ENCODE data around the gene SMIM44. TPM values are rescaled to one million over a fixed set of nuclear protein-coding genes. Genes with fewer than 3 reads are reported as not detected.

The SMIM44 gene
- total and polyA plus RNA-seq, 9 of the 15 experiments (the other 6 are each of a cell fraction or from before 2014, with no cell fraction given): not detected

GRCh38 chr19:3441089-3441985 is 41.9 kb downstream of the SMIM44 start:
- H3K79me2 ChIP-seq (ENCODE audit: control insufficient read depth, insufficient read depth, low read length): peaks cover 36% of the 10 kb centered on the region
- H3K4me1 ChIP-seq (replicated peaks in 1 of 2; ENCODE audit: control insufficient read depth in 2 of 2, insufficient read depth in 2 of 2, low read length in 2 of 2): peaks cover 0 to 18% of the 10 kb centered on the region in 2 experiments; a peak in 2 of 5 replicates
- intact Hi-C loops (cut with micrococcal nuclease) (no loop called here), in situ Hi-C loops (cut with MboI) (no loop called here)
- peaks cover 5% of the 10 kb centered on the region for H4K20me1 ChIP-seq (replicated peaks; ENCODE audit: control insufficient read depth, insufficient read depth, low read length)
- no TSS peak for BruUV-seq (replicated peaks)
- ChIA-PET POLR2A (interaction anchor here (0.9 kb wide), 1 partner anchor 65 kb away, joined by 3 read pairs; no protein-coding TSS in a partner anchor), CTCF (ENCODE audit: low intra/inter-chr PET ratio) (interaction anchor here (1.0 kb wide), 1 partner anchor 114 kb away, joined by 4 read pairs; no protein-coding TSS in a partner anchor)
- TF ChIP-seq POLR2G (IDR thresholded peaks at IDR 0.05; ENCODE audit: low read depth, low read length) (peak; percentile 37; the same call in 1 of the 2 replicates), ZNF75A (CRISPR knock-in tag; IDR thresholded peaks at IDR 0.05) (no peak), ZNF644 (tag; IDR thresholded peaks at IDR 0.05; ENCODE audit: low read depth) (no peak)
- no peak overlapping the region for H3K27ac ChIP-seq (ENCODE audit: extremely low read depth, low read depth, low read length)
- H3K9me3 ChIP-seq (replicated peaks; ENCODE audit: control insufficient read depth, insufficient read depth, low read depth, low read length): no peaks in the 10 kb centered on the region
- H3K9me1 ChIP-seq (ENCODE audit: control insufficient read depth, insufficient read depth, low read length): no peaks in the 10 kb centered on the region
- no peak overlapping the region for H3K4me2 ChIP-seq (ENCODE audit: insufficient read depth, low read length)
- no peak for DNase-seq (ENCODE audit: extremely low read depth in 1 of 4, low spot score in 3 of 4)
- FAIRE-seq: no peak
- peak overlapping the region in 1 of 2 experiments; percentile 45; a peak in 1 of 4 replicates for H3K9ac ChIP-seq (ENCODE audit: insufficient read depth in 1 of 2, low read depth in 2 of 2, low read length in 2 of 2)
- no peak overlapping the region for H2AFZ ChIP-seq (ENCODE audit: low read depth, low read length)
- WGBS (ENCODE audit: insufficient coverage, low coverage, missing lambda C conversion rate): 95% methylated on average over 13 of the region's 25 CpGs
- H3K27me3 ChIP-seq (ENCODE audit: control insufficient read depth in 2 of 2, insufficient read depth in 2 of 2, low read length in 2 of 2): no peaks in the 10 kb centered on the region
- H3K4me3 ChIP-seq: no peak overlapping the region
- H3K36me3 ChIP-seq (ENCODE audit: control insufficient read depth, insufficient read depth, low read length): peaks cover 87% of the 10 kb centered on the region
- ATAC-seq: no peak

- in situ Hi-C loops (cut with MboI): no loop called here
- TF ChIP-seq ZBTB33 (CRISPR knock-in tag; IDR thresholded peaks at IDR 0.05) (peak; percentile 71; the same call in 1 of the 2 replicates), EGR1 (conservative IDR thresholded peaks at IDR 0.05) (0 out of 2 replicates have a peak, but pooled peaks have one; percentile 38), SMC3 (conservative IDR thresholded peaks at IDR 0.05; ENCODE audit: insufficient read depth, low read depth, low read length) (peak; percentile 43; the same call in 1 of the 2 replicates), CSDE1 (IDR thresholded peaks at IDR 0.05) (no peak), RAD21 (CRISPR knock-in tag; conservative IDR thresholded peaks at IDR 0.05 in 1 of 2, IDR thresholded peaks at IDR 0.05 in 1 of 2) (peak; percentile 32 to 62), YY1 (IDR thresholded peaks at IDR 0.05; ENCODE audit: borderline replicate concordance in 1 of 3, control insufficient read depth in 1 of 3, extremely low read depth in 1 of 3, insufficient read depth in 3 of 3, insufficient read length in 1 of 3, insufficient replicate concordance in 2 of 3, low read depth in 1 of 3, low read length in 2 of 3) (peak in 2 of 3 experiments; percentile 18 to 60)
Observed at GRCh38 chr19:3440082-3440481, 43.2 kb downstream of the SMIM44 start.

More at GRCh38 chr19:3440082-3440481, 43.2 kb downstream of the SMIM44 start:
- ChIA-PET CTCF (ENCODE audit: low intra/inter-chr PET ratio) (interaction anchor here (1.2 kb wide), 2 partner anchors 113 to 135 kb away, joined by 7 to 11 read pairs; no protein-coding TSS in a partner anchor), POLR2A (no interaction called here)
- intact Hi-C loops (cut with micrococcal nuclease): no loop called here
- 68% methylated on average over 7 of the region's 13 CpGs for WGBS (ENCODE audit: insufficient coverage, low coverage, missing lambda C conversion rate)
- H3K9ac ChIP-seq (ENCODE audit: insufficient read depth in 1 of 2, low read depth in 2 of 2, low read length in 2 of 2): no peak overlapping the region; a peak in 1 of 4 replicates
- peaks cover 4 to 21% of the 10 kb centered on the region in 2 experiments; a peak in 4 of 5 replicates for H3K4me1 ChIP-seq (replicated peaks in 1 of 2; ENCODE audit: control insufficient read depth in 2 of 2, insufficient read depth in 2 of 2, low read length in 2 of 2)
- peak; percentile 74 for FAIRE-seq
- BruUV-seq (replicated peaks): no TSS peak
- peaks cover 85% of the 10 kb centered on the region for H3K36me3 ChIP-seq (ENCODE audit: control insufficient read depth, insufficient read depth, low read length)
- peak; percentile 62 to 73 (median 68) for DNase-seq (ENCODE audit: extremely low read depth in 1 of 4, low spot score in 3 of 4)
- peaks cover 5% of the 10 kb centered on the region for H4K20me1 ChIP-seq (replicated peaks; ENCODE audit: control insufficient read depth, insufficient read depth, low read length)
- no peaks in the 10 kb centered on the region for H3K27me3 ChIP-seq (ENCODE audit: control insufficient read depth in 2 of 2, insufficient read depth in 2 of 2, low read length in 2 of 2)
- H3K9me1 ChIP-seq (ENCODE audit: control insufficient read depth, insufficient read depth, low read length): no peaks in the 10 kb centered on the region
- no peak overlapping the region for H2AFZ ChIP-seq (ENCODE audit: low read depth, low read length)
- H3K4me3 ChIP-seq: no peak overlapping the region
- H3K27ac ChIP-seq (ENCODE audit: extremely low read depth, low read depth, low read length): no peak overlapping the region
- H3K9me3 ChIP-seq (replicated peaks; ENCODE audit: control insufficient read depth, insufficient read depth, low read depth, low read length): no peaks in the 10 kb centered on the region
- H3K4me2 ChIP-seq (ENCODE audit: insufficient read depth, low read length): no peak overlapping the region
- H3K79me2 ChIP-seq (ENCODE audit: control insufficient read depth, insufficient read depth, low read length): peaks cover 33% of the 10 kb centered on the region
- ATAC-seq: peak; percentile 77

Measured in K562 (cell line).